ENCODE results near the gene SPG21.

- TF ChIP-seq, protein P1, sequence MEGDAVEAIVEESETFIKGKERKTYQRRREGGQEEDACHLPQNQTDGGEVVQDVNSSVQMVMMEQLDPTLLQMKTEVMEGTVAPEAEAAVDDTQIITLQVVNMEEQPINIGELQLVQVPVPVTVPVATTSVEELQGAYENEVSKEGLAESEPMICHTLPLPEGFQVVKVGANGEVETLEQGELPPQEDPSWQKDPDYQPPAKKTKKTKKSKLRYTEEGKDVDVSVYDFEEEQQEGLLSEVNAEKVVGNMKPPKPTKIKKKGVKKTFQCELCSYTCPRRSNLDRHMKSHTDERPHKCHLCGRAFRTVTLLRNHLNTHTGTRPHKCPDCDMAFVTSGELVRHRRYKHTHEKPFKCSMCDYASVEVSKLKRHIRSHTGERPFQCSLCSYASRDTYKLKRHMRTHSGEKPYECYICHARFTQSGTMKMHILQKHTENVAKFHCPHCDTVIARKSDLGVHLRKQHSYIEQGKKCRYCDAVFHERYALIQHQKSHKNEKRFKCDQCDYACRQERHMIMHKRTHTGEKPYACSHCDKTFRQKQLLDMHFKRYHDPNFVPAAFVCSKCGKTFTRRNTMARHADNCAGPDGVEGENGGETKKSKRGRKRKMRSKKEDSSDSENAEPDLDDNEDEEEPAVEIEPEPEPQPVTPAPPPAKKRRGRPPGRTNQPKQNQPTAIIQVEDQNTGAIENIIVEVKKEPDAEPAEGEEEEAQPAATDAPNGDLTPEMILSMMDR (IDR thresholded peaks at IDR 0.05) = no peak
- TF ChIP-seq EZH2 (IDR thresholded peaks at IDR 0.05; ENCODE audit: borderline replicate concordance, insufficient read depth, low read depth, low read length, poor library complexity, severe bottlenecking) = no peak
Observed at GRCh38 chr15:64925335-64926330, 64.1 kb downstream of the SPG21 start.

Measured in B cell (primary cell).